Amniotic epithelial cell (primary cell): Measurements from ENCODE around the gene SYN1.

ENCODE experiments used
- DNase-seq: peaks from one replicate; pipeline ENCODE4 v3.0.0-alpha.2; 2010; ENCODE audit warnings: low read depth

Gene SYN1

GRCh38 chrX:47572773-47573340 is 46.8 kb downstream of the SYN1 start:
- DNase-seq, result no peak

GRCh38 chrX:47571896-47572295 is 47.8 kb downstream of the SYN1 start:
- no peak for DNase-seq

- no peak for DNase-seq
These were observed 48.4 kb downstream of the SYN1 start for GRCh38 chrX:47571215-47571614.

- no peak for DNase-seq
These were observed 48.9 kb downstream of the SYN1 start for GRCh38 chrX:47570794-47571193.

- no peak for DNase-seq
These were observed 50.9 kb downstream of the SYN1 start for GRCh38 chrX:47568656-47569295.

GRCh38 chrX:47566841-47567240 is 52.8 kb downstream of the SYN1 start:
- DNase-seq, result no peak

- no peak for DNase-seq
These were observed 55.1 kb downstream of the SYN1 start for GRCh38 chrX:47564438-47565085.

- DNase-seq, result peak; percentile 91
These were observed 55.8 kb downstream of the SYN1 start for GRCh38 chrX:47563801-47564315.

GRCh38 chrX:47562615-47563243 is 56.9 kb downstream of the SYN1 start:
- DNase-seq, result no peak

- DNase-seq, result no peak
These were observed 58.0 kb downstream of the SYN1 start for GRCh38 chrX:47561659-47562151.

GRCh38 chrX:47560934-47561658 is 58.6 kb downstream of the SYN1 start, which contains the start of gene ARAF:
Gene ARAF (plus strand): TSS chrX:47561205. CDS start chrX:47562968, 1,763 bp downstream.
- DNase-seq, result peak; percentile 99

- no peak for DNase-seq
These were observed 59.3 kb downstream of the SYN1 start for GRCh38 chrX:47560179-47560933.

GRCh38 chrX:47558436-47558835 is 61.2 kb downstream of the SYN1 start:
- DNase-seq, result no peak

- DNase-seq, result peak; percentile 95
These were observed 63.5 kb downstream of the SYN1 start for GRCh38 chrX:47556045-47556623.

- no peak for DNase-seq
These were observed 76.2 kb downstream of the SYN1 start for GRCh38 chrX:47543496-47543895.

- DNase-seq, result peak; percentile 93
These were observed 78.7 kb downstream of the SYN1 start for GRCh38 chrX:47540754-47541538.

- no peak for DNase-seq
These were observed 79.8 kb downstream of the SYN1 start for GRCh38 chrX:47539860-47540259.

GRCh38 chrX:47530049-47530448 is 89.6 kb downstream of the SYN1 start:
- DNase-seq, result no peak

- DNase-seq, result no peak
These were observed 90.1 kb downstream of the SYN1 start for GRCh38 chrX:47529548-47529947.

GRCh38 chrX:47523713-47524166 is 95.9 kb downstream of the SYN1 start:
- DNase-seq, result no peak
